Stimulated activated CD4-positive, alpha-beta T cell treated with anti-CD3 and anti-CD28 coated beads, Interleukin-2, amount 100 ng/mL, for 48 hours (primary cell): ENCODE measurements around the gene RAD51B.
"Not testable (repeated sequence)": the region's sequence is repeated elsewhere in the genome, so short reads cannot be mapped to it uniquely, and the experiment has no call there.

ENCODE experiments used
- DNase-seq, 2 donors: peaks; one replicate each; pipeline ENCODE4 v3.0.0-alpha.2; 2020

RAD51B gene

DNA sequence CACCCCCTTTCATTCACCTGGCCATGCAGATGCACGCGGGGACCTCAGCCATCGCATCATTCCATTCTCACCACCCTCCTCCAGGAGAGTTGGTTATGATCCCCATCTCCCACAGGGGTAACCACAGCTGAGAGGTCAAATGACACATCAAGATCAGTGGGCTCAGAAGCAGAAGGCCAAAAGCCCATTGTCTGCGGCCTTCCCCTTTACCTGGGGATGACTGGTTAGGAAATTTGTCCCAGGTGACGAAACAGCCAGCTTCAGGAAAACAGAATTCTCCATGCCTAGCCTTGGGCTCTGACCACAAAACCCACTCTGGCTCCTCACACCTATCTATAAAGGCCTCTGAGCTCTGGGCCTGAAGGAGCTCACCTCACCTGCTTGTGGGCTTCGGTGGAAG, 937.2 kb downstream of the RAD51B start:
- no peak for DNase-seq

DNA sequence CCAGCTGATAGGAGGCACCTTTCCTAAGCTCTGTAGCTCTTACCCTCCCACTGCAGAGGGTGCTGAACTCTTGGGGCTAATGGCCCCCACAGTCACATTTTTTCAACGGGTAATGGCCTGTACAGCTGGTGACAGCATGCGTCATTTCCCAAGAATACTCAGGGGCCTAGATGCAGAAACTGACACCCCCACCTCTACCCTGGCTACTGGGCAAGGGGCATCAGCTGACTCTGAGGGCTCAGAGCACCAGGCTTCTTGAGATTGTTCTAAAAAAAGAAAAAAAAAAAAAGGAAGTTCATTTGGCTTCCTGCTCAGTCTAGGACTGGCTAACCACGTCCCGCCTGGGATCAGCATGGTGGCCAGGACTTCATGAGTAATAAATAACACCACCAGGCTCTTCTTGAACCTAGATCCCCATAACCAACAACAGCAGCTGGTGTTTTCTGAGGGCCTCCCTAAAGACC, 938.1 kb downstream of the RAD51B start:
- no peak for DNase-seq

DNA sequence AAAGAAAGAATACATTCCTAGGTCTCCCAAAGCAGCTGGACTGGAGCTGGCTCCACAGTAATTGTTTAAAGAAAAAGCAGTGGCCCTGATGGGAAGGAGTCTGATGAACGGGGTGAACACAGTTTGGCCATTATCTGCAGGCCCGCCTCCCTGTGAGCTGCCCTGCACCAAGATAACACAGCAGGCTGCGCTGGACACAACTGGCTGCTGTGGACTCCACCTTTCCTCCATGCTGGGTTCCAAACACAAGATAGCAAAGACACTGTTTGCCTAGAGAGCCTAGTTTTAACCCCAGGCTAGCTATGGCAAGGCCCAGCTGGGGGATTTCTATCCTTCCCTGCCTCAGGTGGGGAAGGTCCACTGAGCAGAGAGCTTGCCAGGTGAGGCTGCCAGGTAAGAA, 938.7 kb downstream of the RAD51B start:
- DNase-seq = no peak

DNA sequence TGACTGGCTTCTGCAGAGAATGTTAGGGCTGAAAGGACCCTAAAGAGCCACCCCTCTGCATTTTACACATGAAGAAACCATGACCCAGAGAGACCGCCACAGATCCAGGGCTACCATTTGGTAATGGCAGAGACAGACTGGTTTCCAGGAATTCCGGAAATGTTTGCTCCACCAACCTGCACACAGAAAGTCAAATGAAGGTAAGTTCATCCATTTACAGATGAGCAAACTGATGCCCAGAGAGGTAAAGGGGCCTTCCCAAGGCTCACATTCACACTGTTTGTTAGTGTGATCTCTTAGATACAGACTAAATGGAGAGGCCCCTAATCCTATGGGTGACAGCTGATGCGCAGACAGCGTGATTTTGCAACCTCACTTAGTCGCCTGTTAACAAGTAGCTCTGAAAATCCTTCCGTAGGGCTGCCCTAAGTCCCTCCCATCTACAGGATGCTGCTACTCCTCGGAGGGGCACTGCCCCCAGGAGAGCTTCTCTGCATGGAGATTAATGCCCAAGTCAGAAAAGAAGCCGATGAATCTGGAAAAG, 939.5 kb downstream of the RAD51B start:
- DNase-seq = no peak

DNA sequence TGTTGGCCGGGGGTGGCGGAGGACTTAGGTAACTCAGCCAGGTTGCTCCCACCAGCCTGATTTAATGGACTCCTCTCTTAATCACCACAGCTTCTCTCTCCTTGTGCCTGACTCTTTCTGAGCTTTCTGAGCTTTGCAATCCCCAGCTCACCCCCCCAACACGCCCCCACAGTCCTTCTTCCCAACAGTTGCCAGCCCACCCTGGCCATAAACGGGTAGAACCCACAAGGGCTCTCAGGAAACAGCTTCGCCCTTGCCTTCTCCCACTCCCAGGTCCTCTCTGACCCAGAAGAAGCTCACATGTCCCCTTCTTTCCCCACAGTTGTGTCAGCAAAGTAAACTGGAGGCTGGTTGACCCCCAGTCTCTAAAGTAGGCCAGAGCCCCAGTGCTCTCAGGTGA, 940.4 kb downstream of the RAD51B start:
- no peak for DNase-seq

DNA sequence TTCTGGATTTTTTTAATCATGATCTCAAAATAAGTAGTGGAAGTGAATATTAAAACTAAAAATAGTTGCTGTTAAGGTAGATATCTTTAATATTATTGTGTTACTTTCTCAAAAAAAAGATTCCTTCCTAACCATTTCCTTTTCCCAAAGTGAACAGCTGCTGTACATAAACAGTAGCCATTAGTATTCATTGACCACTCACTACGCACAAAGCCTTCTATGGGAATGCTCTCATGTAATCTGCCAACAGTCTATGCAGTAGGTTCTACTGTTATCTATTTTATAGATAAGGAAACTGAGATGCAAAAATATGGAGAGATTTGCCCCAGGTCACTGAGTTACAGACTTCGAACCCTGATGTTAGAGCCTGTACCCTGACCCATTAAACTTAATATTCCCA, 941.2 kb downstream of the RAD51B start:
- no peak for DNase-seq

DNA sequence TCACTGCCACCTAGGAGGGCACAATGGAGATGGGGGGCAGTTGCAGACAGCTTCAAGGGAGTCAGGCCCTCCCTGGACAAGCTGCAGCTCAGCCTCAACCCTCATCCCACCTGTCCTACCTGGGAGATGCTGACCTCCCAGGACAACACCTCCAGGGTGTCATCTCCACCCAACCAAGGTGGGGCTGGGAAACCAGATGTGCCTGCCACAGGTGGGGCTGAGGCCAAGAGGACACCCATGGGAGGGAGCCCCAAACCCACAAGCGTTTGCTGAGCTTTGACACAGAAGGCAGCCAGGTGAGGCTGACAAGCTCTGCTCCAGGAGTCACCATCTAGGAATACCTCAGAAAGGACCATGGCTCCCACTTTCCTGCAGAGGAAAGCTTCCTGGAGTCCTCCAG, 941.8 kb downstream of the RAD51B start:
- DNase-seq = no peak

DNA sequence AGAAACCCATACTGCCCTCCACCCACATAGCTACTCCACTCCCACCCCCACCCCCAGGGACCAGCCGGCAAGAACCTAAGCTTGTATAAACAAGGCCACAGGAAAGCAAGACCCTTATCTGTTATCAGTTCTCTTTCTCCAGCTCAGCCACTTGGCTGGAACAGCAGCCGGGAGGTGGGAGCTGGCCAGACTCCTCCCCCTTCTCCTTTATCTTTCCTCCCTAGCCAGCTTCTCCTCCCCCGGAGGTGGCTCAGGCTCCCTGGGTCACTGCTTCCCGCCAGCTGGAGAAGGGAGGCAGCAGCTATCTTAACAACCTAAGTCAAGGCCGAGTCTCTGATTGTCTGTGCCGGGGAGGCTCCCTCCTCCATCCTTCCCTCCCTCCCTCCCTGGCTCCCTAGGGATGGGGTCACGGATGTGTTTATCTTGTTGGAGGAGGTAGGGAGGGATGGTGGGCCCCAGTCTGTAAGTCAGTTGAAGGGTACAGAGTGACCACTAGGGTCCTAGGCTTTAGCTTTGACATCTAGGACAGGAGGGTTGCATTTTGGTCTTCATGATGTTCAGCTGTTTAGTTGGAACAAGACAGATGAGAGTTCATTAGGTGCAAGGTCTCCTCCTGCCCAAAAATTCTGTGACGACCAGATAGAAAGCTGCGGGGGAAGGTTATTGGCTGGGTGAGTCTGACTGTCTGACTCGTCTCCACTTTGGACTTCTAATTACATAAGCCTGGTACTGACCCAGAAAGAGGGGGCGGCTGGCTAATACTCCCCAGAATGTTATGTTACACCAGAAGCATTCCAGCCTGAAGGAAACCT, 943.6 kb downstream of the RAD51B start:
- DNase-seq = no peak

DNA sequence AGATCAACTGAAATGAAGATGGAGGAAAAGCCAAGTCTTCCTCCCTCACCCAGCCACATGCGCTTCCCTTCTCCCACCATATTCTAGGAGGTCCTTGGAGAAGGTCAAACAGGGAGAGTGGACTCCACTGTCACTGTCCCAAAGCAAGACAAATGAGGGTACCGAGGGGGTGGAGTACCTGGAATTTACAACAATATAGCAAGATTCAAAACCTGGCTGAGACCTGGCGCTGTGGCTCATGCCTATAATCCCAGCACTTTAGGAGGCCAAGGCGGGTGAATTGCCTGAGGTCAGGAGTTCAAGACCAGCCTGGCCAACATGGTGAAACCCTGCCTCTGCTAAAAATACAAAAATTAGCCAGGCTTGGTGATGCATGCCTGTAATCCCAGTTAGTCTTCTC, 944.3 kb downstream of the RAD51B start:
- not testable (repeated sequence) for DNase-seq

DNA sequence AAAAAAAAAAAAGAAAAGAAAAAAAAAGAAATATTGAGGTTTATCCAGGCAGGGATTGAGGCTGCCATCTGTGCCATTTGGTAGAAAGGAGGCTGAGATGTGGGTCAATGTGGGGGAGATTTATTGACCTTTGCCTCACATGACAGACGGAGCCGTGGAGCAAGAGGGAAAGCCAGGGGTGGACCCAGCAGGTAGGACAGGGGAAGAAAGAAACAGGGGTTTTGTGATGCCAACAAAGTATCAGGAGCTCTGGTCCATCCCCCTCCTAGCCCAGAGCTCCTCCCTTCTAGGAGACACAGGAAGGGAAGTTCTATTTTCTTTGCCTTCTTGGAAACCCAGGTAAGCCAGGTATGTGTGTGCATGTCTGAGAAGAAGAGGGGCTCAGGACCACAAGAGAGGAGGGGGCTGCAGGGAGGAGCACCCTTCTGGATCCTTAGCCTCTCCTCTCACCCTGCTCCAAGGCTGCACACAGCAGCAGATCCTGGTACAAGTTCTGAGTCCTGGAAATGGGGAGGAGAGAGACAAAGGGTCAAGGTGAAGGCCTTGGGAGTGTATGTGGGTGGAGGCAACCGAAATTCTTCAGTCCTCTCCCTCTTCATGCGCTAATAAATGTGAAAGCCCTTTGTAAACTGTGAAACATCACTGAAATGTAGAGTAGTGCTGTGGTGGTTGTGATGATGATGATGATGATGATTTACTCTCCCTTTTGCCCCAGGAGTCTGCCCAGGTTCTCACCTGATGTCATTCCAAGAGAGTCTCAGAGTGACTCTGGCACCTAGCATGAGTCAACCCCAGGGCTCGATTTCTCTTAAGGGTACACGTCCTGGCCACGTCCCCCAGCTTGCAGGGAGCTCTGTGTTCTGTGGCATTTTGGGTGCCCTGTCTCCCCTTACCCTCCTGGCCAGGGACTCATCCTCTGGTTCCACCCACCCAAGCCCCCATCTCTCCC, 947.0 kb downstream of the RAD51B start:
- DNase-seq = no peak

DNA sequence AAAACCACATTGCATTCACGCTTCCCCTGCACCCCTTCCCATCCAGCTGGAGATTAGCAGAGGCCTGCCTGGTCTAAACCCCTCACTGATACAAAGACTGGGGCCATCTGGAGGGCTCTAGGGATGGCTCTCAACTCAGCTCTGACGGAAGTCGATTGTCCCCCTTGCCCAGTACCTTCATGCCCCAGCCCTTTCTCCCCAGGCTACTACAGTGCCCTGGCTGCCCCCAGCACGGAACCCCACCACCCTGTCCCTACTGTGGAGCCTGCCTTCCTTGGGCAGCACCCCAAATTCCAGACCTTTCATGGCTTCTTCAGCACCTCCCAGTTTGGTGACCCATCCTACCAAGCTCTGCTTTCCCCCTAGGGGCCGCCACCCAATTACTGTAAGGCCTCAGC, 947.7 kb downstream of the RAD51B start:
- DNase-seq = no peak

DNA sequence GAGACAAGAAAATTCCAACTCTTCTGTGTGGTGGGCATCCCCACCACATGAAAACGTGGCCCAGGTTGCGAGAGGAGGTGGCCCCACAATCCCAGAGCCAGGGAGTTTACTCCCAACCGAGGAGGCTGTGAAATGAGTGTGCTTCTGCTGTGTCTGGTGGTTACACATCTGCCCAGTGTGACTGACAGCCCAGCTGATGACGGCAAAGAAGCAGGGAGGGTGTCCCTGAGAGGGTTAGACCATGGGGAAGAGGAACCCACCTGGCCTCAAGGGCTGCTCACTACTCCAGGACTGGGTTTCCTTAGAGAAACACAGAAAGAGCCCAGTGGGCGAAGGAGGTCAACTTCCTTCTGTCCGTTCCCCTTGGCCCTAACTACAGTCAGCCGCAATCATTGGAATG, 948.7 kb downstream of the RAD51B start:
- no peak for DNase-seq

DNA sequence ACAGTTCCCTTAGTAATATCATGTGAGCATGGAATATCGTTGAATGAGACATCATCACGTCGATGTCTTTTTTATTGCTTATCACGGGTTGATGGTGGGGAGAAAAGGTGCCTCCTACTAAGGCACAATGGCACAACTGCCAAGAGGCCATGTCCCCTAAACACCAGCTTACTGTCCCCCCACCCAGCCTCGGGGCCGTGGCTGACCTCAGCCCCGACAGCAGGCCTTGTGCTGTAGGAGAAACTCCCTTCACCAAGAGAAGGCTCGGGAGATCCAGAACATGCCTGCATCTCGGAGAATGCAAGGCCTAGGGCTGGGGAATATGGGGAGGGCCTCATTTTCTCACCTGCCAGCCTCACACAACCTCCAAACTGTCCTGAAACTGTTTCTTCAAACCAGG, 950.5 kb downstream of the RAD51B start:
- no peak for DNase-seq

DNA sequence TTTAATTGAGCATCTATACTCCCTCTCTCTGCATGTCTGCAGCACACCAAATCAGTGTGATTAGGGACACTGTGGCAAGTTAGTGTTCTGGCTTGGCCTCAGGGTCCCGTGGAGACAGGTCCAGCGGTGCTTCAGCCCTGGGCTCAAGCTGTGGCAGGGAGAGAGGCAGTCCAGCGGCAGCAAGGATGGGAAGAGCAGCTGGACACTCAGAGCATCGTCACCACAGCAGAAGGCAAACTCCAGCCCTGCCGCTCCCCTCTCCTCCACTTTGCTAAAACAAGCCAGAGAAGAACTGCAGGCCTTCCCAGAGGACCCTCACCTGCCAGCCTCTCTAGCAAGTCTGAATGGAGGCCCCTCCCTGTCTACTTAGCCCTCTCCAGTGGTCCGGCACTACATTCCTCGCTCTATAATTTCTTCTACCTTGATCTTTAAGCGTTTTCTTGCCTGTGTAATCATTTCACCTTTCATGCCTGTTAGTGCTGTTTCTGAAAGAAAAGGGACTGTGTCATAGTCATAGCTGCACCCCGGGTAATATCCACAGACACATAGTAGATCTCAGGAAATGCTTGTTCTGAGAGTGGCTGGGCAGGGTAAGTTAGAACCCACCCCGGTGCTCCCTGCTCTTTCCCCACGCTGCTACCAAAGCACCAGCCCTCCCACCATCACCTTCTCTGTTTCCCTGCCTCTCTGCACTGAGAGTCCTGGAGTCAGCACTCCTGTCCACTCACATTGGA, 951.1 kb downstream of the RAD51B start:
- no peak for DNase-seq

DNA sequence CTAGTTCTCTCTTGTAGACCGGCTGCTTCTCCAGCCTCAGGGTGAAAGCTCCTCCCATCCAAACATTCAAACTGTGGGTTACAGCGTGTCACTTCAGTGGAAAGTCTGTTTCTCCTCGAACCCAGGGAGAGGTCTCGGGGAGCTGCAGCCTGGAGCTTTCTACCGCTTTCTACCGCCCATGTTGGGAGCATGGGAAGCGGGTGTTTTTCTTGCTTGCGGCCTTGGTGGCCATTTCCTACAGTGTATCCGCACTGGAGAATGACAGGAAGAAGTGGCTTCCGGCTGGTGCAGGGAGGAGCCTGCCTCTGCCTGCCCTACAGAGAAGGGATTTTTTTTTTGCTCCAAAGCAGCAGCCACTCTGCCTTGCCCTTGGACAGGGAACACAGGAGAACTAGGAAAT, 952.1 kb downstream of the RAD51B start:
- no peak for DNase-seq

DNA sequence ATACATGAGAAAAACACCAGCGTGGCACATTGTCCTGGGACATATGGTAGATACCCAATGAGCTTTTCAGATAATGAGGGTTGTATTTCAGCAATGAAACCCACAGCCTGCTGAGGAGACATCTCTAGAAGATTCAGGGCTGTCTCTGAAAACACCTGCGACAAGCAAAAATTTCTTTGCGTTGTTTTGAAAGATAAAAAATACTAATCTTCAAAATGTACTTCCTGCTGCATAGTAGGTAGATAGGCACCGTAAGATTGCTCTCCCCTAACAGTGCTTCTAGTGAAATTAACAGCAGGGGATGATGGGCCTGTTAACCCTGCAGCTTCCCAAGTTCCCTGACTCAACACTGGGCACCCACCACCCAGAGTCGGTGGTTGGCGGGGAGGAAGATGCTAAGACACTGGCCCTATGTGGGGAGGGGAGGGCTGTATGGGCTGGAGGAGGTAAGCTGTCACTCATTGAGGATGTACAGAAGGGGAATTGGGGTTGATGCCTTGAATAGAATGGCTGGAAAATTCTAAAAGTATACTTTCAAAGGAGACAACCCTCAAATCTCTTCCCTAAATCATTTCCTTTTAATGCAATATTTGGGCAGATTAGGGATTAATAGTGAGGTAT, 953.3 kb downstream of the RAD51B start:
- DNase-seq = no peak

DNA sequence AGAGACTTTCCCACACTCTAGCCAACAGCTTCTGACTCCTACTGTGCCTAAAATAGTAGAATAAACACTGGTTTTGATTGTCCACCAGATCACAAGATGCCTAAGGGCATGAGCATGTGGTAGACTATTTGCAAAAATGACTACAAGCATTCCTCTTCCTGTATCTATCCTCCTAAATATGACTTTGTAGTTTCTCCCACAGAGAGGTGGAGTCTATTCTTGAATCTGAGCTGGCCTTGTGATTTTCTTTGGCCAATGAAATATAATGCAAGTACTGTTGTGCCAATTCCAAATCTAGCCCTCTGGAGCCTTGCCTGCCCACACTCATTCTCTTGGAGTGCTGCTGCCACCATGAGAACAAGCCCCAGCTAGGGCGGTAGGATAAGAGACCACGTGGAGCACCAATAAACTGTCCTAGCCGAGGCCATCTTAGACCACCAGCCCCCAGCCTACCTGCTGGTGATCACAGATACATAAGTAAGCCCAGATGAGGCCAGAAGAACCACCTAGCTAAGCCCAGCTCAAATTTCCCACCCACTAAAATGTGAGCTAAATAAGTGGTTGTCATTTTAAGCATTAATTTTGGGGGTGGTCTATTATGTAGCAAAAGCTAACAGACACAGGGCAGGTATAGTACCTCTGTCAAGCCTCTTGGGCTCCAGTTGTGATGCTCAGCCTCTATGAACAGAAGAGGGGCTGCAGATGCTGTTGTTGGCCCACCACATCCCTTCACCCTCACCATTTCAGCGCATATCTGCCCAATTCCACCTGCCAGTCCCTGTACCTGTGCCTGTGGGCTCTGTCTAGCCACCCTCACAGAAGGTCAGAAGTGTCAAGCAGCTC, 955.4 kb downstream of the RAD51B start:
- DNase-seq = no peak

DNA sequence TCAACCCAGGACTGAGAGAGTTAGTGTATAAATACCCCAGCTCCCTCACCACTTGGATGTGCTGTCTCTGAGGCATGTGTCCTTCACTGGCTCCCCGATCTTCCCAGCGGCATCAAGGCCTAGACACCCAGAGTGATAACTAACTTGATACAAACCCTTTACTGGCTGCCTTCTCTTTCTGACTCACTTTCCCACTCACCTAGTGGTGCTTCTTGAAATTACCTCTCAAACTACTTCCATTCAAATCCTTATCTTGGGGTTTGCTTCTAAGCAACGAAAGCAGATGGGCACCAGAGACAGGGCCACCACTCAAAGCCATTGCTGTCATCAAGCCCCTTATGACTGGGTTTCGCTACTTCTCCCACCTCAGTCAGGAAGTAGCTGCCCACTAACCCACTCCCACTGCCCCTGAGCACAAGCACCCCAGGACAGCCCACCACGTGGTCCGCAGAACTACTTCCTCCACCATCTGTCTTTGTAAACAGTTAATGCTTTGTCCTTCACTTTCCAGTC, 956.1 kb downstream of the RAD51B start:
- DNase-seq = no peak

DNA sequence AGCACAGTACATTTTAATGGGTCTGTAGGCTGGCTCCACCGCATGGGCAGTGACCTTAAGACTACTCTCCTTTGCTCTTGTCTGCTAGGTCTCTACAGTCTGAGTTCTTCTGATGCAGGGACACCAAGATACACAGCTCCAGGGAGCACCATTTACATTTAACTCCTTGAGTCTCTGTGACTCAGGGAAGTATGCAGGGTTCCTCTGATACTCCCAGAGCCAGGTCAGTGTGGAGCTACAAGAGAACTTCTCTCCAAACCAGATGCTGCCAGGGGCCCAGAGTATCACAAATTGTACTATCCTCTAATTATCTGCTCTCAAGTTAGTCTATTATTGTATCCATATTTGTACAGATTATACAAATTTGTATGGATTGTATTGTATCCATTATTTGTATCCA, 958.1 kb downstream of the RAD51B start:
- DNase-seq = no peak
